Loucy (cell line): ENCODE results near the gene ZNF749.
"Not testable (repeated sequence)": the region's sequence is repeated elsewhere in the genome, so short reads cannot be mapped to it uniquely, and the experiment has no call there.

Source experiments
- H2AFZ ChIP-seq: fragments of 200-600 bp; sonication (generic); 2 replicates; pipeline ENCODE4 v1.6.0; 2016; ENCODE audit warnings: antibody characterized with exemption, mild to moderate bottlenecking, low read length, moderate library complexity
- H3F3A ChIP-seq: fragments of 200-600 bp; 2 replicates; pipeline ENCODE4 v1.6.0; 2016; ENCODE audit warnings: antibody characterized with exemption, low read depth, mild to moderate bottlenecking
- H3K27me3 ChIP-seq: fragments of 200-600 bp; sonication (generic); 2 replicates; pipeline ENCODE4 v1.6.1; 2014; ENCODE audit warnings: low read length, mild to moderate bottlenecking; ENCODE audit not compliant: insufficient read depth, poor library complexity, severe bottlenecking
- H3K36me3 ChIP-seq: fragments of 200-600 bp; sonication (generic); 2 replicates; pipeline ENCODE4 v1.6.1; 2016; ENCODE audit warnings: low read length; ENCODE audit not compliant: insufficient read depth
- H3K4me1 ChIP-seq: fragments of 200-600 bp; sonication (generic); 2 replicates; pipeline ENCODE4 v1.5.1; 2014; ENCODE audit warnings: low read length, mild to moderate bottlenecking; ENCODE audit not compliant: insufficient read depth, poor library complexity, severe bottlenecking
- H3K4me2 ChIP-seq: fragments of 200-600 bp; sonication (generic); 2 replicates; pipeline ENCODE4 v1.6.0; 2014; ENCODE audit warnings: antibody characterized with exemption, low read length, low read depth, mild to moderate bottlenecking; ENCODE audit not compliant: poor library complexity, severe bottlenecking
- H3K4me3 ChIP-seq: fragments of 200-600 bp; sonication (generic); 2 replicates; pipeline ENCODE4 v1.5.1; 2014; ENCODE audit warnings: low read length, mild to moderate bottlenecking, mixed read lengths; ENCODE audit not compliant: poor library complexity, severe bottlenecking
- H3K79me2 ChIP-seq: fragments of 200-600 bp; sonication (generic); 2 replicates; pipeline ENCODE4 v1.6.1; 2014; ENCODE audit warnings: low read length; ENCODE audit not compliant: insufficient read depth
- H3K9ac ChIP-seq: fragments of 200-600 bp; sonication (generic); 2 replicates; pipeline ENCODE4 v1.6.0; 2014; ENCODE audit warnings: mild to moderate bottlenecking, low read depth, low read length, moderate library complexity; ENCODE audit not compliant: poor library complexity, severe bottlenecking
- H3K9me2 ChIP-seq: fragments of 200-600 bp; sonication (generic); replicated peaks from 2 replicates; pipeline ENCODE4 v1.6.1; 2016; ENCODE audit warnings: low read depth, low read length, mixed read lengths
- H3K9me3 ChIP-seq: fragments of 200-600 bp; sonication (generic); 2 replicates; pipeline ENCODE4 v1.6.1; 2014; ENCODE audit warnings: mild to moderate bottlenecking, antibody characterized with exemption, low read length, low read depth; ENCODE audit not compliant: insufficient read depth
- H4K20me1 ChIP-seq: fragments of 200-600 bp; sonication (generic); 2 replicates; pipeline ENCODE4 v1.6.0; 2014; ENCODE audit warnings: antibody characterized with exemption, low read length, mild to moderate bottlenecking; ENCODE audit not compliant: insufficient read depth, poor library complexity, severe bottlenecking
- EZH2phosphoT487 ChIP-seq: fragments of 200-600 bp; IDR thresholded peaks from 2 replicates; pipeline ENCODE4 v1.6.1; 2018; ENCODE audit warnings: antibody characterized with exemption, mild to moderate bottlenecking, moderate library complexity, borderline replicate concordance
- TF ChIP-seq, protein P1 (sequence below): fragments of 200-600 bp; sonication (generic); conservative IDR thresholded peaks from 2 replicates; pipeline ENCODE4 v1.5.1; 2014; ENCODE audit warnings: mild to moderate bottlenecking, antibody characterized with exemption, low read length

Gene ZNF749

DNA sequence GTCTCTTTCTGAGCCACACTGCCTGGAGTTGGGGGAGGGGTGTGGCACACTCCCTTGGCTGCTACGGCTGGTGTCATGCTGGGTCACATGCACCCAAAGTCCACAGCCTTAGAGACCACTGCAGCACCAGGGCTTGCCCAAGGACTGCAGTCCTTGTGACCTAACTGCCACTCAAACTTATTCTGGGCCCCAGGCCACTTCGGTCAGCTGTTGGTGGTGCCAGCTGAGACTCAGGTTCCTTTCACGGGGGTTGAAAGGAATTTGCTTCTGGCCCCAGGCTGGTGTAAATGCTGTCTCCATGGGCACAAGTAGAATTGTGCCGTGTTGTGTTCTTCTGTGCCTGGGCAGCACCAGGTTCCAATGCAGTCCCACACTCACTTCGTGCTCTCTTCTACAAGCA lies 31.4 kb downstream of the ZNF749 start:
- H3K4me2 ChIP-seq: no peak overlapping the region
- no peaks in the 10 kb centered on the region for H3K27me3 ChIP-seq
- TF ChIP-seq, protein P1, sequence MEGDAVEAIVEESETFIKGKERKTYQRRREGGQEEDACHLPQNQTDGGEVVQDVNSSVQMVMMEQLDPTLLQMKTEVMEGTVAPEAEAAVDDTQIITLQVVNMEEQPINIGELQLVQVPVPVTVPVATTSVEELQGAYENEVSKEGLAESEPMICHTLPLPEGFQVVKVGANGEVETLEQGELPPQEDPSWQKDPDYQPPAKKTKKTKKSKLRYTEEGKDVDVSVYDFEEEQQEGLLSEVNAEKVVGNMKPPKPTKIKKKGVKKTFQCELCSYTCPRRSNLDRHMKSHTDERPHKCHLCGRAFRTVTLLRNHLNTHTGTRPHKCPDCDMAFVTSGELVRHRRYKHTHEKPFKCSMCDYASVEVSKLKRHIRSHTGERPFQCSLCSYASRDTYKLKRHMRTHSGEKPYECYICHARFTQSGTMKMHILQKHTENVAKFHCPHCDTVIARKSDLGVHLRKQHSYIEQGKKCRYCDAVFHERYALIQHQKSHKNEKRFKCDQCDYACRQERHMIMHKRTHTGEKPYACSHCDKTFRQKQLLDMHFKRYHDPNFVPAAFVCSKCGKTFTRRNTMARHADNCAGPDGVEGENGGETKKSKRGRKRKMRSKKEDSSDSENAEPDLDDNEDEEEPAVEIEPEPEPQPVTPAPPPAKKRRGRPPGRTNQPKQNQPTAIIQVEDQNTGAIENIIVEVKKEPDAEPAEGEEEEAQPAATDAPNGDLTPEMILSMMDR: no peak
- no peak for TF ChIP-seq EZH2phosphoT487
- no peaks in the 10 kb centered on the region for H3K79me2 ChIP-seq
- H2AFZ ChIP-seq: no peak overlapping the region
- no peak overlapping the region for H3K4me3 ChIP-seq
- peaks cover 7% of the 10 kb centered on the region; the same call in 1 of the 2 replicates for H3K9me3 ChIP-seq
- H3K4me1 ChIP-seq: no peaks in the 10 kb centered on the region
- H3F3A ChIP-seq: no peaks in the 10 kb centered on the region
- no peaks in the 10 kb centered on the region for H3K36me3 ChIP-seq
- no peaks in the 10 kb centered on the region for H3K9me2 ChIP-seq
- no peaks in the 10 kb centered on the region for H4K20me1 ChIP-seq
- H3K9ac ChIP-seq: no peak overlapping the region

DNA sequence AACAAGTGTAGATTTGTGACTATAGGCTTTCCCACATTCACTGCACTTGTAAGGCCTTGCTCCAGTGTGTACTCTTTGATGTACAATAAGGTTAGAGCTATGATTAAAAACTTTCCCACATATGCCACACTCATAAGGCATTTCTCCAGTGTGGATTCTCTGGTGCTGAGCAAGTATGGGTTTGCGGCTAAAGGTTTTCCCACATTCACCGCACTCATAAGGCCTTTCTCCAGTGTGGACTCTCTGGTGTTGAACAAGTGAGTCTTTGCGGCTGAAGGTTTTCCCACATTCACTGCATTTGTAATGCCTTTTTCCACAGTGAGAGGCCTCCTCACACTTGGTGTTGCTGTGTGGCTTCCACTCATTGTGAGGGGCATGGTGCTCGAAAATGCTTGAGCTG lies 38.5 kb downstream of the ZNF749 start:
- H3K4me2 ChIP-seq: no peak overlapping the region
- H3K9me2 ChIP-seq: no peaks in the 10 kb centered on the region
- no peaks in the 10 kb centered on the region for H4K20me1 ChIP-seq
- H3K27me3 ChIP-seq: peaks cover 4% of the 10 kb centered on the region
- peaks cover 51% of the 10 kb centered on the region; the same call in 1 of the 2 replicates for H3K9me3 ChIP-seq
- no peak overlapping the region for H2AFZ ChIP-seq
- H3K4me1 ChIP-seq: peaks cover 14% of the 10 kb centered on the region
- no peak overlapping the region for H3K9ac ChIP-seq
- peaks cover 25% of the 10 kb centered on the region for H3K79me2 ChIP-seq
- H3K4me3 ChIP-seq: no peak overlapping the region
- H3K36me3 ChIP-seq: peaks cover 19% of the 10 kb centered on the region
- TF ChIP-seq, protein P1: no peak
- TF ChIP-seq EZH2phosphoT487: no peak
- no peaks in the 10 kb centered on the region for H3F3A ChIP-seq

DNA sequence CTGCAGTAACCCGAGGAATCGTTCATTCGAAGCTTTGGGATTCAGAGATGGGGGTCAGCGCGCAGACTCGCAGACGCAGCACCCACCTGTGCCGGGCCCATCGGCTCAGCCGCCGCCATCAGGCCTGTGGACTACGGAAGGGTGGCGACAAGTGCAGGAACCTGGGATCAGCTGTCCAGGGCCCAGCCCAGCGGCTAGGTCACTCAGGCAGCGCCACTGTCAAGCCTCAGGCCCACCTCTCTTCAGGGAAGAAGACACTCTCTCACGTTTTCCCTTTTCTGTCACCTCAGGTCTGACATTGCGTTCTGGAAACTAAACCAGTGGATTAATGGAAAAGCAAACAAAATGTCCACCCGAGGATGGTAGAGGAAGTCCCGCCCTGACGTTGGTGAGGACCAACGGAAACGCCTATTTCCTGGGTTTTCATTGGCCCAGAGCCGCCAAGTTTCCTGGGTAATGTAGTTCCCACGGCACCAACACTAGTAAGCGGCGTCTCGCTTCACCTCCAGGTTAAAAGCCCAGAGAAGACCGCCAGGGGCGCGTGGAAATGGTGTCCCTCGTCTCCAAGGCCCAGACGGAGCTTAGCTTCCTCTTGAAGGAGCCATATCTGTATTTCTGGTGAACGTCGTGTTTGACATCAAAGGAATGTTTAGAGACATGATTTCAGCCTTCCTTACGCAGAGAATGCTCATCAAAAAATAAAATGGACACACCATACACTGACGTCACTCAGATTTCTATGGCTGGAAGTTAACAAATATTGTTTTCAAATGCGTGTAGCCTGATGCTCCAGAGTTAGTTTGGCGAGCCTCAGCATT lies 42.3 kb downstream of the ZNF749 start, which contains the start of gene ZNF772:
Gene ZNF772, minus strand, starts transcription at position 376 of the 818 bp plus-strand sequence. Its CDS starts 257 bp downstream, at position 119.
- H3K9me3 ChIP-seq: peaks cover 38% of the 10 kb centered on the region; the same call in 1 of the 2 replicates
- peak within 1 kb of the TSS; percentile 91 for H3K4me2 ChIP-seq

DNA sequence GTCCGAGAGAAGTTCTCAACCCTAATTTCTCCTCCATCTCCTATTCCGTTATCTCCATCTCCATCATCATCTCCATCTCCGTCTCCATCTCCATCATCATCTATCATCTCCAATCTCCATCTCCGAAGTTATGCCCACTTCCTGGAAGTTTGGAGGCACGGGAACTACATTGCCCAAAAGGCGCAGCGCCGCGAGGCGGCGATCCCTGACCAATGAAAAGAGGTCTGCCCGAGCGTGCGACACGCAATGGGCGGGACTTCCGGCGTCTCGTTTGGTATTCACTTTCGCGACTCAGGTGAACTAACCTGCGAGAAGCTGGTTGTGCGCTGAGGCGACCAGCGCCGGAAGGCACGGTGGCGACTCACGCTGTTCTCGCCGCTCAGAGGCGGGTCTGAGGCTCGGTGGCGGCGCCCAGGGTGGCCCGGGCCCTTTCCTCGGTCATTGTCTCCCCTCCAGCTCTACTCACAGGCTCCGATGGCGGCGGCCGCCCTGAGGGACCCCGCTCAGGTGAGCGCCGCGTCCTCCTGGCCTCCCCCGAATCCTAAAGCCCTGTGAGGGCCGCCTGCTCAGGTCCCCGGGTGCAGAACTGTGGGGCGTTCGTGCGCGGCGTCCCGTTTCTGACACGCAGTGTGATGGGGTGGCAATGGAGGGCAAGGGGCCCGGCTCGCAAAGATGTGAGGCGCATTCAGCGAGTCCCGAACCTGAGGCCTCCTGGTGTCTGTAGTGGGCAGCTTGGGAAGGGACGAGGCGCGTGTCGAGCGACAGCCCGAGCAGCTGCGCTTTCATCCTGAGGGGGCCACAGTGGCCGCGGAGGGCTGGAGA lies 52.6 kb downstream of the ZNF749 start, which contains the start of gene ZNF419:
Gene ZNF419, plus strand, starts transcription at position 274 of the 822 bp plus-strand sequence. Its CDS starts 201 bp downstream, at position 475.
- H3K9me3 ChIP-seq, H4K20me1 ChIP-seq, H3K36me3 ChIP-seq, H3K9me2 ChIP-seq, H3F3A ChIP-seq: not testable (repeated sequence)
- H3K9ac ChIP-seq: peak within 1 kb of the TSS; percentile 83
- H3K79me2 ChIP-seq: peaks cover 12% of the 10 kb centered on the region; the same call in 1 of the 2 replicates
- H3K4me3 ChIP-seq: peak within 1 kb of the TSS; percentile 97
- peak within 1 kb of the TSS; percentile 96 for H2AFZ ChIP-seq
- H3K4me2 ChIP-seq: peak within 1 kb of the TSS; percentile 84
- H3K4me1 ChIP-seq: peaks cover 12% of the 10 kb centered on the region
- peaks cover 16% of the 10 kb centered on the region for H3K27me3 ChIP-seq

More for the DNA sequence above, 42.3 kb downstream of the ZNF749 start, which contains the start of gene ZNF772:
- peak within 1 kb of the TSS; percentile 99 for H2AFZ ChIP-seq
- H4K20me1 ChIP-seq: no peaks in the 10 kb centered on the region
- H3K9me2 ChIP-seq: no peaks in the 10 kb centered on the region
- H3K79me2 ChIP-seq: peaks cover 25% of the 10 kb centered on the region
- H3K9ac ChIP-seq: peak within 1 kb of the TSS; percentile 85
- H3K27me3 ChIP-seq: peaks cover 32% of the 10 kb centered on the region
- no peaks in the 10 kb centered on the region for H3F3A ChIP-seq
- peaks cover 14% of the 10 kb centered on the region for H3K4me1 ChIP-seq
- H3K4me3 ChIP-seq: peak within 1 kb of the TSS; percentile 93
- H3K36me3 ChIP-seq: peaks cover 19% of the 10 kb centered on the region
- TF ChIP-seq, protein P1: peak; percentile 74
- no peak for TF ChIP-seq EZH2phosphoT487

DNA sequence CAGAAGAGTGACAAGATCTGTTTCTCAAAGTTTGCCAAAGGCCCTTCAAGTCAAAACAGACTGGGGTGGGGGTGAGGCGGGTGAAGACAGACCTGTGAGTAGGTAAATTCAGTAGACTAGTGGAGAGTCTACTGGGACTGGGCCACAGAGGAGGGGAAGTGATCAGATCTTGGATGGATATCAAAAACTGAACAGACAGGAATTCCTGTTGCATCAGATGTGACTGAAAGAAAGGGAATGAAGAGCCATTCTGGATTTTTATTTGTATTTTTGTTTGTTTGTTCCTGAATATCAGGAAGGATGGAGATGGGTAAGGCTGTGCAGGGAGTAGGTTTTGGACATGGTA lies 53.1 kb downstream of the ZNF749 start:
- not testable (repeated sequence) for H3K9me2 ChIP-seq, H3K9me3 ChIP-seq, H3K36me3 ChIP-seq, H2AFZ ChIP-seq, H3F3A ChIP-seq, H4K20me1 ChIP-seq
- Histone ChIP-seq H3K27me3 (peaks cover 16% of the 10 kb centered on the region), H3K9ac (peak overlapping the region; percentile 83), H3K4me3 (peak overlapping the region; percentile 73), H3K79me2 (peaks cover 12% of the 10 kb centered on the region; the same call in 1 of the 2 replicates), H3K4me2 (peak overlapping the region; percentile 84), H3K4me1 (peaks cover 12% of the 10 kb centered on the region)
